ENCODE measurements around the gene SLC2A11. TPM values are rescaled to one million over a fixed set of nuclear protein-coding genes. Genes with fewer than 3 reads are reported as not detected.

The SLC2A11 gene
- total and polyA plus RNA-seq, 3 donors from 2014 or later, result 14.3 to 22.7 (median 21.8) TPM

- peaks cover 23% of the 10 kb centered on the region for H3K4me1 ChIP-seq
These were observed 20.2 kb upstream of the SLC2A11 start for GRCh38 chr22:23837496-23837859.

GRCh38 chr22:23837911-23838680 is 19.6 kb upstream of the SLC2A11 start:
- Histone ChIP-seq H3K27ac (no peak overlapping the region), H3K9me3 (no peaks in the 10 kb centered on the region), H3K4me3 (peak overlapping the region; percentile 36 to 53), H3K4me1 (peaks cover 20% of the 10 kb centered on the region), H3K36me3 (ENCODE audit: low read depth, missing control alignments) (no peaks in the 10 kb centered on the region), H3K27me3 (no peaks in the 10 kb centered on the region)
- TF ChIP-seq CTCF (IDR thresholded peaks at IDR 0.05) (no peak), POLR2A (IDR thresholded peaks at IDR 0.05) (no peak)
- intact Hi-C loops (cut with DNase I; ENCODE audit: low total_unique reads), result no loop called here
- no peak for DNase-seq
- 46 to 62% methylated on average over 7 to 40 of the region's 41 CpGs for WGBS, 2 donors

More at GRCh38 chr22:23837496-23837859, 20.2 kb upstream of the SLC2A11 start:
- TF ChIP-seq POLR2A (IDR thresholded peaks at IDR 0.05), result no peak
- TF ChIP-seq CTCF (IDR thresholded peaks at IDR 0.05), result no peak
- Histone ChIP-seq H3K9me3 (no peaks in the 10 kb centered on the region), H3K36me3 (ENCODE audit: low read depth, missing control alignments) (no peaks in the 10 kb centered on the region), H3K4me3 (peak overlapping the region in 1 of 2 donors; percentile 53), H3K27me3 (no peaks in the 10 kb centered on the region), H3K27ac (no peak overlapping the region)
- WGBS, 2 donors, result 70 to 74% methylated on average over 11 to 12 of the region's 12 CpGs
- intact Hi-C loops (cut with DNase I; ENCODE audit: low total_unique reads), result no loop called here
- DNase-seq, result no peak

- TF ChIP-seq POLR2A (IDR thresholded peaks at IDR 0.05) (no peak), CTCF (IDR thresholded peaks at IDR 0.05) (no peak)
- intact Hi-C loops (cut with DNase I; ENCODE audit: low total_unique reads), result no loop called here
- Histone ChIP-seq H3K4me3 (peak within 1 kb of the TSS; percentile 36 to 53), H3K4me1 (peaks cover 21% of the 10 kb centered on the region), H3K9me3 (no peaks in the 10 kb centered on the region), H3K27me3 (no peaks in the 10 kb centered on the region), H3K36me3 (ENCODE audit: low read depth, missing control alignments) (no peaks in the 10 kb centered on the region), H3K27ac (no peak within 1 kb of the TSS)
- peak; percentile 97 for DNase-seq
- WGBS, 2 donors, result 4 to 9% methylated on average over 52 to 63 of the region's 70 CpGs
These were observed 18.8 kb upstream of the SLC2A11 start, which contains the start of gene DERL3 for GRCh38 chr22:23838681-23839468. DERL3 (minus strand) TSS chr22:23839006; CDS start chr22:23838987, 19 bp downstream.

- Histone ChIP-seq H3K27ac (no peak overlapping the region), H3K4me3 (no peak overlapping the region), H3K36me3 (ENCODE audit: low read depth, missing control alignments) (no peaks in the 10 kb centered on the region), H3K4me1 (peaks cover 20% of the 10 kb centered on the region), H3K27me3 (no peaks in the 10 kb centered on the region), H3K9me3 (no peaks in the 10 kb centered on the region)
- no peak for DNase-seq
- intact Hi-C loops (cut with DNase I; ENCODE audit: low total_unique reads), result no loop called here
- TF ChIP-seq CTCF (IDR thresholded peaks at IDR 0.05) (no peak), POLR2A (IDR thresholded peaks at IDR 0.05) (no peak)
- WGBS, 2 donors, result 69 to 78% methylated on average over 7 of the region's 7 CpGs
These were observed 17.6 kb upstream of the SLC2A11 start for GRCh38 chr22:23840026-23840425.
